ENCODE data around the gene SHOC2.

SHOC2 gene

DNA sequence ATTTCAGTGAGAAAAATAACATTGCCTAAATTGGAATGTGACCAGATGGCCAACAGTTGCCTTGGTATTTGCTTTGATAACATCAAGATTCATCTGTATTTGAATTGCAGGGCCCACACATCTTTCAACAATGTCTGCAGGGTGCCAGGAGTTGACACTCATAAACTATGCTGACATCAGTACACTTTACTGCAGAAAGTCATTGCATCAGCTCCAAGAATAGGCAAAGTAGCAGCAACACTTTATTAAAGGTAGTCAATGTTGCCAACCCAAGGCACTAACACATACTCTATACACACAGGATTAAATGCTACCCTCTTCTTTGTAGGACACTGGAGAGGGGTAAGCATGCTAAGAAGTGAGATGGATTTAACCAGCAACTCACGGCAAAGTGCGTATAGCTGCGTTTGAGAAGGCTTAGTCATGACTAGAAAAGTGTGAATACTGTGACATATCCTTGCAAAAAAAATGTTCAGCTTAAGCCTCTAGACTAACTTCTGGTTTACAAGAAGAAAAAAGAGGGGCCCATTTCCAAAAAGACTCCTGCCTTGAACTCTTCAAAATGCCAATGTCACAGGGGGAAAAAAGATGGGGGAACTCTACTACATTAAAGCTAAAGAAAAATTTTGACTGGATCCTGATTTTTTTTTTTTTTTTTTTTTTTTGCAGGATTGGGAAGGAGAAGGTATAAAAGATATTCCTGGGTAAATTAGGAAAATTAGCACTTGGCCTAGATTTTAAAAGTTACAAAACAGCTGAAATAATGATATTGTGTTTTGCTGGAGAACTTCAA, 2.7 kb upstream of the SHOC2 start:
- no peak for FAIRE-seq
- TF ChIP-seq, protein P1, sequence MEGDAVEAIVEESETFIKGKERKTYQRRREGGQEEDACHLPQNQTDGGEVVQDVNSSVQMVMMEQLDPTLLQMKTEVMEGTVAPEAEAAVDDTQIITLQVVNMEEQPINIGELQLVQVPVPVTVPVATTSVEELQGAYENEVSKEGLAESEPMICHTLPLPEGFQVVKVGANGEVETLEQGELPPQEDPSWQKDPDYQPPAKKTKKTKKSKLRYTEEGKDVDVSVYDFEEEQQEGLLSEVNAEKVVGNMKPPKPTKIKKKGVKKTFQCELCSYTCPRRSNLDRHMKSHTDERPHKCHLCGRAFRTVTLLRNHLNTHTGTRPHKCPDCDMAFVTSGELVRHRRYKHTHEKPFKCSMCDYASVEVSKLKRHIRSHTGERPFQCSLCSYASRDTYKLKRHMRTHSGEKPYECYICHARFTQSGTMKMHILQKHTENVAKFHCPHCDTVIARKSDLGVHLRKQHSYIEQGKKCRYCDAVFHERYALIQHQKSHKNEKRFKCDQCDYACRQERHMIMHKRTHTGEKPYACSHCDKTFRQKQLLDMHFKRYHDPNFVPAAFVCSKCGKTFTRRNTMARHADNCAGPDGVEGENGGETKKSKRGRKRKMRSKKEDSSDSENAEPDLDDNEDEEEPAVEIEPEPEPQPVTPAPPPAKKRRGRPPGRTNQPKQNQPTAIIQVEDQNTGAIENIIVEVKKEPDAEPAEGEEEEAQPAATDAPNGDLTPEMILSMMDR (IDR thresholded peaks at IDR 0.05; ENCODE audit: insufficient read depth, missing control alignments) = no peak
- DNase-seq (ENCODE audit: insufficient read length, low spot score) = no peak

DNA sequence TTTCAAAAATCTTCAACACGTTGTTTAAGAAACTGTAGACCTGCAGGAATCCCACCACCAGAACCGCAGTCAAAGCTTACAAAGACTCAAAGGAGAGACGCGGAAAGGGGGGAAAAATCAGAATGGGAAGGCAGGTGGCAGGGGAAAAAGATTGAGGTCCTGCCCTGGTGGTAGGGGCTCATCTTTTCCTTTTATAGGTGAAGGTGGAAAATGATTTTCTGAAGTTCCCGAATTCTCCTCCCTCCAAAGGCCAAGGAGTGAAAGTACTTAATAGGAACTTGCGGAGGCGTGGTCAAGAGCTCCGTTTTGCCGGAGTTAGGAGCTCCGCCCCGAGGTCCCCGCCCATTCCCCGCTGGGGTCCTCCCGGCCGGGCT, 1.1 kb upstream of the SHOC2 start:
- DNase-seq (ENCODE audit: insufficient read length, low spot score) (no peak), FAIRE-seq (no peak)
- TF ChIP-seq, protein P1 (IDR thresholded peaks at IDR 0.05; ENCODE audit: insufficient read depth, missing control alignments) = no peak

DNA sequence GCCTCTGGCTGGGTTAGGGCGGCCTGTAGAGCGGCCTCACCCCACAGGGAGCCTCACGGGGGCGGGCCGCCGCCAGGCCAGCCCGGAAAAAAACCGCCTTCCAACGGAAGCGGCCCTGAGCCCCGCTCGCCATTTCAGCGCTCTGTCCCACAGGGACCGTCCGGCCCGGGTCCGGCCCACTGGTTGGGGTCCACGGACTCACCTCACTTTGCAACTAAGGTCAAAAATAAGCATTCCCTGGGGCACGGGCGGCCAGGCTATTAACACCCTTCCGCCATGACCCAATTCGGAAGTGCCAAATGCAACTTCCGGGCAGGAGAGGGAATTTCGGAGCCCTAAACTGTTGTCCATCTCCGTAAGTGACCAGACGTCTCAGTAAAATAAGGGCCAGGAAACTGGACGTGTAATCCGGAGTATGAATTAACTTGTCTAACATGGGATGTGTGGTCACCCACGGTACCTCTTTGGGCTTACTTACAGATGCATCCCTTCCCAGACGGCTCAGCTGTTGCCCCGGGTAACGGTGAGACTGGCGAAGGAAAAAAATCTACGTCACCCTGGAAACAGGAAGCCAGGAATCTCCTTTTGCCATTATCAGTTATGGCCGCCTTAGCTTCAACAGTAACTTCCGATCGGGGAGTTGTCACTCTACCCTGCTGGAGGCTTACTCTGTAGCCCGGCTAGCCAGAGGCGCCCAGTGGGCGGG, 608 bp upstream of the SHOC2 start, which contains the start of gene BBIP1:
BBIP1 (minus strand) TSS at position 538 of the 706 bp plus-strand sequence. CDS start 1,023 bp downstream, outside the sequence.
- TF ChIP-seq, protein P1 (IDR thresholded peaks at IDR 0.05; ENCODE audit: insufficient read depth, missing control alignments) = no peak
- no peak for DNase-seq (ENCODE audit: insufficient read length, low spot score)
- FAIRE-seq = no peak

DNA sequence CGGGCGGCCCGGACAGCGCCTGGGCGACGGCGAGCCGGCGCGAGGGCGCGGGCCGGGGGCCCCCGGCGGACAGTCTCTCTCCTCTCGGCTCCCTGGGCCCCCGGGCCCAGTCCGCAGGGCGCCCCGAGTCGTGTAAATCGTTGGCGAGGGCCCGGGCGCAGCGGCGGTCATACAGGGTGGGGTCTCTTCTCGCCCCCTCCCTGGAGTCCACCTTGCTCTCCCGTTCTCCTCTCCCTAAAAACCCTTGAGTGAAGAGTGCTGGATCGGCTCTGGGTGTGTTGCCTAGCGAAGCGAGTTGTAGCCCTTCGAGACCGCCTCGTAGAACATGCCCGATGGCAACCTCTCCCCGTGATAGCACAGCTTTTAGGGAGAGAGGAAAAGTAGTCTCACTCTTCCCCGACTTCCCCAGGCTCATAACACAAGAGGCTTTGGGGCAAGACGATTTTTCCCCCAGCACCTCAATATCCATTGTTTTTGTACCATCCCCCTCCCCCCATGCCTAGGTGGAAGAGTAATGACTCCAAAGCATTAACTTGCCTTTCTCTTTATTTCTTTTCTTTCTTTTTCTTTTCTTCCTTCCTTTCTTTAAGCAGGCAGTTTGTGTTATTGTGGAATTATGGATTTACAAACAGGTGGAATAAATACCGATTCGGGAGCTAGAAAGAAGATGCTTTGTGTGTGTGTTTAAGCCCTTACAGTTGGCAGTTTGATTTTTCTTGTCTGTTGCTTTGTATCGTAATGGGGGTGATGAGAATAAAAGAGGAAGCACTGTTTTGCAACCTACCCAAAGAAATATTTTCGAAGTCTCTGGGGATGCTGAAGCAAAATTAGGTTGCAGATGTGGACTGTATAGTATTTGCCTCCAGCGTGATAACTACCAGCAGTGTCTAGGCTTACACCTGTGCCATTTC, 822 bp downstream of the SHOC2 start:
- no peak for FAIRE-seq
- TF ChIP-seq, protein P1 (IDR thresholded peaks at IDR 0.05; ENCODE audit: insufficient read depth, missing control alignments) = no peak
- DNase-seq (ENCODE audit: insufficient read length, low spot score) = no peak

DNA sequence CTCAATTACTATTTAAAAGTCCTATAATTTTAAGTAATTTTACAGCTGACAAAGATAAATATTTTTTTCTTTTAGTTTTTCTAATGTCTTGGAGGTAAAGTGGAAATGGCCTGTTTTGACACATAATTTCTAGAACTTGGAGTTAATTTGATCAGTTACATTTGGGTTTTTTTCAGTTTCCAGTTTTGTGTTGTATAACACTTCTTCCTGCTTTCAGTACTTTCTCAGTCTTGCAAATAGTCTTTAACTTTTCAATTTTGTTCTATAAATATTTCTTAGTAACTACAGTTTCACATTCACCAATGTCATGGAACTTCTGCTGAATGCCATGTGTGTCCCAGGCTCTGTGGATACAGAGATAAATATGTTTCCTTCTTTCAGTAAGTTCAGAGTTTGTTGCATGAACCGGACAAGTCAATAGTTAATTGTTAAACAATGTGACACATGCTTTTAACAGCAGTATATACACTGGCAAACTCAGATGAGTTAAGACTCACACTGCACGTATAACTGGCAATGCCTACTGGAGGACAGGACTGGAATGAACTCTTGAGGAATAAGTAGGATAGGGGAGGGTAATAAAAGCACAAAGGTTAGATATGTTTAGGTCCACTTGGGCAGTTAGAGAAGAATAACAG, 4.6 kb downstream of the SHOC2 start:
- DNase-seq (ENCODE audit: insufficient read length, low spot score) (no peak), FAIRE-seq (no peak)

DNA sequence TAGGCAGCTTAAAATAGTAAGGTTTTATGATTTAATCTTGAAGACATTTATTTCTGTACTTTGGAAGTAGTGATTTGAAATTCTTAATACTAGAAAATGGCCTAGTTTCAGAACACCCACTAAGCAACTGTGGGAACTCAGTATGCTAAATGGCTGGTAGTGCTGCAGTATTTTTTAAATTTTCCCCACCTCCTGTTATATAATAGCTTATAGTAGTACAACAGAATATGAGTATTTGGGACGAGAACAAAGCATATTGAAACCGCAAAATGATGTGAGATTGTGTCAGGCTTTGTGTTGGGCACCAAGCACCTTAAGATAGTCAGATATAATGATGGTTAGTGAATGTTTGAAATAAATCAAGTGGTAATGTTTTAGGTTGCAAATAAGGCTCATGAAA, 8.1 kb downstream of the SHOC2 start:
- DNase-seq (ENCODE audit: insufficient read length, low spot score) = no peak
- no peak for FAIRE-seq
- TF ChIP-seq, protein P1 (IDR thresholded peaks at IDR 0.05; ENCODE audit: insufficient read depth, missing control alignments) = no peak

More for the DNA sequence above, 4.6 kb downstream of the SHOC2 start:
- TF ChIP-seq, protein P1 (IDR thresholded peaks at IDR 0.05; ENCODE audit: insufficient read depth, missing control alignments) = no peak

All from D721Med (cell line).